ENCODE data around the gene ZNF554.

ZNF554 gene

DNA sequence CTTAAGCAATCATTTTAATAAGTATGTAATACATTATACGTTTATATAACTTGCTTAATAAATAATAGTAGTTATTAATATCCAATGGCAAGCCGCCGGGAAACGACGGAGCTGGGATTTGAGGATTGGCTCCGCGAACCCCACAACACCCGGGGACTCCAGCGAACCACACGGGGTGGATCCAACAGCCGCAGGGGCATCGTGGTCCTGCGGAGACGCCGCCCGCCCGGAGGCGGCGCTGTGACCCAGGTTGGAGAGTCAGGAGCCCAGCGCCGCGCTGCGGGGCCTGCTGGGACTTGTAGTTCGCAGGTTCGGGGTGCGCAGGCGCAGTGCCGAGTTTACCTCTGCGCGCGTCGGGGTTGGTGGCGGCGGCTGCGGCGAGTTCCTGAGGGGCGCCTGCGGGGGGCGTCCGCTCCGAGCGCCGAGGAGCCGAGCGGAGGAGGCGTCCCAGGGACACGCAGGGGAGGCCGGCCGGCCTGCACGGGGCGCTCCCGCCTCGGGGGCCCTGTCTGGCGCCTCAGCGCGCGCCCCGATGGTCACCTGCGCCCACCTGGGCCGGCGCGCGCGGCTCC is at the start of gene ZNF554:
ZNF554 (plus strand) TSS at position 329 of the 572 bp plus-strand sequence; CDS start at position 533, 204 bp downstream.
- peak; percentile 76 for DNase-seq

DNA sequence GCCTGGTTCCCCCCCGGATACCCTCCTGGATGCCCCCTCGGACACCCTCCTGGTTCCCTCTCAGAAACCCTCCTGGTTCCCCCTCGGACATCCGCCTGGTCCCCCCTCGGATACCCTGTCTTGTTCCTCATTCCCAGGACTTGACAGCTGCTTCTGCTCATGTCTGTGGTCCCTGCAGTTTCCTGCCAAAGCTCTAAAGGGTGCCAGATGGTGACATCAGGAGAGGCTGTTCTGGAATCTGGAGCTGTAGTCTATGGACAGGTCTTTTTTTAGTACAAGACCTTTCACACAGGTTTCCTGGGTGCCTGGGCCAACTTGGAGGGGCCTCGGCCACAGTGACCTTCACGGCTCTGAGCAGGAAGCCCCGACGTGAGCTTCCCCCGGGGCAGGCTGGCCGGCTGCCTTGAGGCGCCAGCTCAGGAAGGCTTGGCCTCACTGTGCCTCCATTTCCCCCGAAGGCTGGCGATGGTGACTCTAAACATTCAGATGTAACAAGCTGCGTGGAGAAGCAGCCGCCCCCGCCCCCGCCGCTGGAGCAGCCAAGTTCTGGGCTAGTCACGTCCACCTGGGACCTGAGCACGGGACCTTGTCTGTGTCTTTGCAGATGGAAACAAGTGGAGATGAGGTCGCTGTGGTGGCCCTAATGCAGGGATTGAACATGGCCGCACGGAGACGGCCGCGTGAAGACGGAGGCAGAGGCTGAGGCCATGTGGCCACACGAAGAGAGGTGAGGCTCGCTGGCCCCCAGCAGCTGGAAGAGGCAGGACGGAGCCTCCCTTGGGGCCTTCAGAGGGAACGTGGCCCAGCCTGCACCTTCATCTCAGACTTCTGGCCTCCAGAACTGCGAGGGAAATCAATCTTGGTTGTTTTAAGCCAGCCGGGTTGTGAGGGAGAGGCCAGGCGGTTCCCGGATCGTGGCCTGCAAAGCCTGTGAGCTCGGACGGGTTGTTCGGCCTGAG is 49.3 kb upstream of the ZNF554 start:
- DNase-seq, result peak; percentile 65

DNA sequence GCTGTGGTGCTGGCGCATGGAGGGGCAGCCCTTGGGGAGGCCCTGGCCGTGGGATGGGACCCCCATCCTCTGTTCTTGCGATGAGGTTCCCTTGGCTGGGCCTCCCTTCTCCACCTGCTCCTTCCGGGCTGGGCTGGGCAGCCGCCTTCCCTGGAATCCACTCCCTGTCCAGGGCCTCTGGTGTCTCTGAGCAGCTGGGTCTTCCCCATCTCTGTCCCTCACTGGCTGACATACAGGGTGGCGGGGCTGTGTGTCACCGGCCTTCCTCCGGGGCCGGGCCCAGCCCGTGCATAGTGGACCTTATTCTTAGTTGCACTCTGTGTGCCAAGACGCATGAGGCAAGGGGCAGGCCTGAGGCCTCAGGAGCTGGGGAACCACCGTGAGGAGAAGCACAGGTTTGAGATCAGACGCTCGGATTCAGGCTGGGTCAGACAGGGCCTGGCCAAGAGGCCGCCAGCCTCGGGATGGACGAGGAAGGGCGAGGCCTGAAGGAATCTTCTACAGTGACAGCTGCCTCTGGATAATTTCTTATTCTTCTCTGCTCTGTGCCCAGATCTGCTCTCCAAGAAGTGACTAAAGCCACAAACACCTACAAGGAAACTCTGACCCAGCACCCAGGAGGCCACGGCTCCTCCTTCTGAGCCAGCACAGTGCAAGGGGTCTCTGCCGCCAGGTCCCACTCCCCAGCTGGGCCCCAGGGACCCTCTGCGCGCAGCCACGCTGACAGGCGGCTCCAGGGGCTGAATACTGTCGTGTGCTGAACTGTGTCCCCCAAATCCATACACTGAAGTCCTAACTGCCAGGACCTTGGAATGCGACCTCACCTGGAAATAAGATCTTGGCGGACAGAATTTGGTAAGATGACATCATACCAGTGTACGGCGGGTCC is 47.6 kb upstream of the ZNF554 start:
- DNase-seq, result no peak

DNA sequence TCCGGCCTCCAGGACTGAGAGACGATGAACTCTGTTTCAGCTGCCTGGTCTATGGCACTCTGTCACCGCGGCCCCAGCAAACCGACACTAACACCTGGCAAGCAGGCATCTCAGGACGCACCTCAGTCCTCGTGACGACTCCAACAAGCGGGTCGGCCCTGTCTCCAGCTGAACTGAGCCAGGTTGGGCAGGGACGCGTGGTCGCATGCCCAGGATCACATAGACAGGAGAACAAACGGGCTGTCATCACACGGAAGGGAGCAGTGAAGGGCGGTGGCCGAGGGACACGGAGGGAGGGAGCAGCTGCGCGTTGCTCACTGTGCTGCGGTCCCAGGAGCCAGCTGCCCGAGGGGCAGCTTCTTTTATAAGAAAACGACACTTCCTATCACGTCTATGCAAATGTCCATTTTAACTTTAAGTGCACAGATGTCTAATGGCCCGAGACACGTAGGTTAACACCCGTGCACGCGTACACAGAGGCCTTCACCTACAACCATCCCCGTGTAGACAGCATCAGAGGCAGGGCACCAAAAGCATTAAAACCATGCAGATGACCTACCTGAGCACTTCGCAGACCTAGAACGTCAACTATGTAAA is 45.5 kb upstream of the ZNF554 start:
- no peak for DNase-seq

DNA sequence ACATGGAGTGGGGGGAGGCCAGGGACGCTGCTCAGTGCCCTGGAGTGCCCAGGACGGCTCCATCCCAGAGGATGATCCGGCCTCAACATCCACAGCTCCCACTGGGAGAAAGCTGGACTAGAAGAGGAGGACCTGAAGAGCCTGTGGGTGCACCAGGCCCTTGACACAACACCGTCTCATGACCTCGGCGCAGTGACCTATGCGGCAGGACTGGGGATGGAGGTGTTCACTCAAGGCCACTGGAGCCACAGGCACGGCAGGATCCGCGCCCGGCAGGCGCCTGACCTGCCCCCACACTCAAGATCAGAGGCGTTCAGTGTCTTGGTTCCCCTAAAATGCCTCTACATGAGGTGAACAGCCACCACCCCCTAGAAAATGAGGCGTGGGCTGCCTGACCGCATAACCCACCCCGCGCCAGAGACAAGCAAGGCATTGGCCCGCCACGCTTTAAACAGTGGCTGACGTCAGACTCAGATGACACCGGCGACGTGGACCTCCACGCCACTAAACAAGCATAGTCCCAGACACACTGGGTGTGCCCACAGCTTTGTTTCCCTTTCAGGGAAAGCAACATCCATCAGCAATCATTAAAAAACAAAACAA is 44.6 kb upstream of the ZNF554 start:
- DNase-seq, result no peak

DNA sequence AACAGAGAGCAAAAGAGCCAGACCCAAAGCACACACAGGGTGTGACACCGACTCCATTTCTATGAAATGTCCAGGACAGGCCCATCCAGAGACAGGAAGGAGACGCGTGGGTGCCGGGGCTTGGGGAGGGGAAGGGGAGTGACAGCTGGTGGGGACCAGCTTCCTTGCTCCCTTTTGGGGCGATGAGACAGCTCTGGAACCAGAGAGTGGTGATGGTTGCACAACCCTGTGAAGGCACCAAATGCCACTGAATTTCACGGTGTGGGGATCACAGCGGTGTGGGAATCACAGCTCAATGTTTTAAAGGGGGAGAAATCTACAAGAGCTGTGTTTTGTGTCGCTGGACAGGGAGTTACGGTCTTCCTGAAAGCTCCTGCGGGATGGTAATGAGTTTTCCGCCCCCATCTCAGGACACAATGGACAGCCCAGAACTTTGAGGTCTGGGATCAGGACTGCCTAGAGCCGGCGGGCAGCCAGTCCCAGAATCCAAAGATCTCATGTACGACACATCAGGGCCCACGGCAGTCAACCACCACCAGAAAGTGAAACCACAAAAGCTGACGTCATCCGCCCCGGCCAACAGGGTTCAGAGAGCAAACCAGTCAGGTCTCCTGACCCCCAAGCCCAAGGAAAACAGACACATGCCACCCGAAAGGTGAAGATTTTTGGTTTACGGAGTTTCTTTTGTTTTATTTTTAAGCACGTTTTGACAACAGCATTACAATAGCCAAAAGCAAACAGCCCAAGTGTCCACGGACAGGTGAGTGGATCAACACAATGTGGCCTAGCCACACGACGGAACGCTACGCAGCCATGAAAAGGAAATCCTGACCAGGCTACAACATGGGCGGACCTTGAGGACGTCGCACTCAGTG is 43.9 kb upstream of the ZNF554 start:
- DNase-seq, result no peak

DNA sequence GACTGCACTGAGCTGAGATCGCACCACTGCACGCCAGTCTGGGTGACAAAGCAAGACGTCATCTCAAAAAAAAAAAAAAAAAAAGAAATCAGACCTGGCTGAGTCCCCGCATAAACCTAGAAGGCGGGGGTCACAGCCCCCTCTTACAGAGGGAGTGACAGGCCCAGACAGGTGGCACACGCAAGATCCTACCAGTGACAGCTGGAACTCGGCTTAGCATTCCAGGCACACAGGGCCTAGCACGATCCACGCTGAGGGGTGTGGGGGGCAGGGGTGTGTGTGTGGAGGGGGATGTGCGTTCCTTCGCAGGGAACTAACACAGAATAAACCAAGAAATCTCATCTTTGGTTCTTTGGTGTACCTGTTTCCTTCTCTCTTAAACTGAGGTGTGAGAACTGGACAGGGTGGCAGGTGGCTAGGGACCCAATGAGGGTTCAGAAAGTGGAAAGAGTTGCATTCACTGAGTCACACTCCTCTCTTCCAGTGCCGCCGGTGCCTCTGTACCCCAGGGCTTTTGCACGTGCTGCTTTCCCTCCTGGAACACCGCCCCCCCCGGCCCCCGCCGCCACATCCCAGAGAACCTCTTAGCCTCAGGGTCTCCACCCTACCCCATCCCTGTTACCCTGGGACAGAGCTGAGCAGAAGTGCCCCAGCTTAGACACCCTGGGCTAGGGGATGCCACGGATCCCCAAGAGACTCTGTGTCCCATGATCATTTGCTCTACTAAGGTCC is 41.5 kb upstream of the ZNF554 start:
- no peak for DNase-seq

DNA sequence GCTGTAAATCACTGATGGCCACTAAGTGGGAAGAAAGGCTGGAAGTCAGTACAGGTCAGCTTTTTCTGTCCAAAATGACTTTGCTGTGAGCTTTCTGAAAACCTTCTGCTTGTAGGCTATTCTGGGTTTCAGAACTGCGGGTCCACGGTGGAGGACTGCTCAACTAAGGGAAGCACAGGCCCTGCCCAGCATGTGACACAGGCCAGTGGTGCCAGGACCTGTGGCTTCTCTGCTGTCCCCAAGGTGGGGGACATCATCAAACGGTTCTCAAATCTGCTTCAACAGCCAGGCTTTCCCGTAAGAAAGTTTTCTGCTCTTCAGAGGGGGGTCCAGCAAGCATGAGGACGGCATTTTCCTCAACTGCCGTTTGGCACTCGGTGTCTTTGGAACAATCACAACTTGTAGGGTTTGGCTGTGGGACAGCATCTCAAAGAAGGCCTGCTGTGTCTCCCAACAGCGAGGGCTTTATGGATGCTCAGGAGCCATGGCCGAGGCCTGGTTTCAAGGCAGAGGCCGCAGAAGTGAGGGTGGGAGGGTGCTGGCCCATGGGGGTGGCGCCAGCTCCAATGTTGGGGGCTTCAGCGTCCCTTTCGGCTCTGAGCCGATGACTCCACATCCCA is 40.4 kb upstream of the ZNF554 start:
- DNase-seq, result no peak

DNA sequence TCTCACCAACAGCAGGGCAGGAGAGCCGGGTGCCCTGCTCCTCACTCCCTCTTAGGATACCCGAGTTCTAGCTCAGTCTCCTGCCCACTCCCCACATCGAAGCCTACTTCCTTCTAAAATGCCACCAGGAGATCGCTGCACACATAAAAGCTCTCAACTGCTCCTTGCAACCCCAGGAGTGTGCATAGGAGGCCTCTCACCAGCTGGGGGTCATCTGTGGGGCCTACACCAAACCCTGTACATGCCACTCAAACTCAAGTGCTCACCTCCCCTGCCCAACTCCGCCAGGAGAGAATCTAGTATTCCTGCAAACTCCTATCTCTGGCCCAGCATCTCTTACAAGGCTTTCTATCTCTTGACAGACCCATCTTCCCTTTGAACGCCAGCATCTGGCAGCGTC is 39.4 kb upstream of the ZNF554 start:
- no peak for DNase-seq

DNA sequence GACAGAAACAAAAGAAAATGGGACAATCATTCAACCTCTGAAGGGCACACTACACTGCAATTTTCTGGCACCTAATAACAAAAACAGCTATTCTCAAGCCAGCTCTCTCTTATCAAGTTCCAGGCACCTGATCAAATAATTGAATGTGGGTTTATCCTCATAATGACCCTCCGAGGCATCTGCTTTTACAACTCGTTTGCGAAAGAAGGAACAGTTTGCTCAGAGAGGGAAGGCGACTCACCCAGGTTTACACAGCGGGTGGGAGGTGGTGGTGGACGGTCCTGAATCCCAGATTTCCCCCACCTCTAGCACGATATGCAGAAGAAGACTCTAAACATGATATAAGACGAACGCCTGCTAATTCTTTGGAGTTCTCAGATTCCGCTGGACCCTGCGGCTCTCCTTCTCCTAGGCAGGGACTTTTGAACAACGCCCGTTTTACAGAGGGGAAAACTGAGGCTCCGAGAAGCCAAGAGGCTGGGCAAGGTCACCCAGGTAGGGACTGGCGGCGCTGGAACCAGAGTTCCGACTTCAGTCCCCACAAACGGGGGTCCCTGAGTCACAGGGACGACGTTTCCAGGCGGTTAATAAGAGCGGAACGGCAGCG is 37.2 kb upstream of the ZNF554 start:
- DNase-seq, result no peak

DNA sequence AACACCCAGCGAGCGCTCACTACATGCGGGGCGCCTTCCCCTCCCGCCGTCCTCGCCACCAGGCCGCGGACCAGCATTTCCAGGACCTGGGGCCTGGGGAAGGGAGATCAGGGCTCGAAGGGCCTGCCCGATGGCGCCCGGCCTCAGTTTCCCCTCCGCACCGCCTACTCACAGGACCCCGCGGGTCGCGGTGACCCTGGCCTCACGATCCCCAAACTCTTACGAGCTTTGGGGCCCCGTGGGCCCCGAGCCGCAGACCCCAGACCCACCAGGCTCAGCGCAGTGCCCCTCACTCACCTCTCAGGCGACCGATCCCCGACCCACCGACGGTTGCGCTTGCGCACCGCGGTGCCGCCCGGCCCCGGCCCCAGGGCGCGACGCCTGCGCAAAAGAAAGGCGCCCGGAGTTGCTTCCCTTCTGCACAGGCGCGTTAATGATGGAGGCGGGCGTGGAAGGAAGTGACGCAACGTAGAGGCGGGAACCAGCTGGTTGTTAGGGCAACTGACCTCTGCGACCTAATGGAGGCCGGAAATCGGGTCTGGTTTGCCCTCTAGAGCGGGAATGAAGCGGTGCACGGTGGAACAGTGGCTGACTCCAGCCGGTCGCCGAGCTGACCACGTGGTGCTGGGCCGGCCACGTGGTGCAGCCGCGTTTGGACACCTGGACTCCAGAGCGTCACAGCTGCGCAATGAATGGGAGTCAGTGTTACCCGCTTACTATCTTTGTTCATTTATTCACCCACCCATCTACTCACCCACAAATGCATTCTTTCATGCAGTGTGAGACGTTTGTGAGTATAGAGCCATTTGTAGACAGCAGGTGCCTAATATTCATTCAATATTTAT is 36.5 kb upstream of the ZNF554 start, which contains the start of gene SGTA:
SGTA (minus strand) TSS at position 338 of the 845 bp plus-strand sequence. CDS start 14,205 bp downstream, outside the sequence.
- DNase-seq, result peak; percentile 94

DNA sequence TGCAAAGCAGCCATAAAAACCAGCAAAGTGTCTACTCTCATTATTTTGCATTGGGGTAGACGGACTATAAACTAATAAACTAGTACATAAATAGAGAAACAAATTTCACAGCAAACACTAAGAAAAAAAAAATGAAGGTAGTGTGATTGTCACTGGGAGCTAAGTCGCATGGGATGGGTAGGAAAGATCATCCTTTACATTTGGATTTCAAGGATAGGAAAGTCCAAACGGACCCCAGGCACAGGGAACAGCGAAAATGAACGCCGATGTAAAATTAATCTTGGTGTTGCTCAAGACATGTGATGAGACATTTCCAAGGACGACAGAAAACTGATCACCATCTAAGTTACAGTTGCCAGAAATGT is 35.9 kb upstream of the ZNF554 start:
- no peak for DNase-seq

DNA sequence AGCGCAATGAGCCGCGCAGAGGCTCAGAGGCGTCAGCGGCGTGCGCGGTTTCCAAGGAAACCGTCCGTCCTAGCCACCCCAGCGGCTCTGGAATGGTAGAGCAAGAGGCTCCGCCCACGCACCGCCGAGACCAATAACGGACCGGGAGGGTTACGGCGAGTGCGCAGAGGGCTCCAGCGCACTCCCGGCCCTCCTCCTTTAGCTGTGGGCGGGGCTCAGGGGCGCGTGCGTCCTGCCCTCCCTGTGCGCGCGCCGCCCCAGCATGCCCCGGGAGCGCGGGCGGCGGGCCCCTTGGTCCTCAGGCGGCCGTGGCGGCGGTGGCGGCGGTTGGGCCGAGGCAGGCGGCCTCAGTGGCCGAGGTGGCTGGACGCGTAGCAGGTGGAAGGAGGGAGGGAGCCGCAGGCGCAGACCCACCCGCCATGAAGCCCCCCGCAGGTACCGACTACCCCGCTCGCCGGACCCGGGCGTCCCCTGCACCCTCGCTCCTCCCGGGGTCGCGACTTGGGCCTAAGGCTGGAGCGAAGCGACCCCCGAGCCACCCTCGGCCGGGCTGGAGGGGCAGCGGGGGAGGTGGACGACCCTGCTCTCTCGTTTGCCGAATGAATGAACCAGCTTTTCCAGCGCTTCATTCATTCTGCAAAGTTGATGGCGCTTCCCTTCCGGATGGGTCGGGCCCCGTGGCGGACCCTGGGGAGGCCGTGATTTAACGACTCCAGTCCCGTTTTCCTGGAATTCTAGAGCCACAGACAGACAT is 34.2 kb upstream of the ZNF554 start, which contains the start of gene THOP1:
THOP1 (plus strand) TSS at position 260 of the 754 bp plus-strand sequence; CDS start at position 420, 160 bp downstream.
- peak; percentile 93 for DNase-seq

DNA sequence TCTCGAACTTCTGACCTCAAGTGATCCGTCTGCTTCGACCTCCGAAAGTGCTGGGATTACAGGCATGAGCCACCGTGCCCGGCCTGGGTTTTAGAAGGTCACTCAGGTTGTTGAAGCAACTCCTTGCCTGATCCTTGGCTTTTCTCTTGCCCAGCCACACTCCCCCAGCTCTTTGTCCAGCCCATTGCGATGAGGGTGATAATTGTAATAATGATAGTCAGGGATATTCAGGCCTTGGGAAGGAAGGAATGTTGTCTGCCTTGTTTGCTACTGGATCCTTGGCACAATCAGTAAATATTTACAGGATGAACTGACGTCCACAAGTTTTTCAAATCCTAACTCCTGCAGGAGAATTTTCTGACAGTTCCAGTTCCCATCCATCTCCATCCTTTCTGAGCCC is 32.6 kb upstream of the ZNF554 start:
- no peak for DNase-seq

DNA sequence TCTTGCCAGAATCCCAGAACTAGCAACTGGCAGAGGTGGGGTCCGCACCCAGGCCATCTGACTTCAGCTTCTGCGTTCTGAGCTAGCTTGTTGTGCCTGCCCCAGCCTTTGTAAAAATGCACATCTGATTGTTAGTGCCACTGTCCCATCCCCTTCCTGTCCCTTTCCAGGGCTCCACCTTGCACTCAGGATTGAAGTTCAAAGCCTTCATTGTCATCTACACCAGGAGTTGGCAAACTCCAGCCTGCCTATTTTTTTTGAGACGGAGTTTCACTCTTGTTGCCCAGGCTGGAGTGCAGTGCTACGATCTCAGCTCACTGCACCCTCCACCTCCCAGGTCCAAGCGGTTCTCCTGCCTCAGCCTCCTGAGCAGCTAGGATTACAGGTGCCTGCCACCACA is 31.4 kb upstream of the ZNF554 start:
- DNase-seq, result no peak

DNA sequence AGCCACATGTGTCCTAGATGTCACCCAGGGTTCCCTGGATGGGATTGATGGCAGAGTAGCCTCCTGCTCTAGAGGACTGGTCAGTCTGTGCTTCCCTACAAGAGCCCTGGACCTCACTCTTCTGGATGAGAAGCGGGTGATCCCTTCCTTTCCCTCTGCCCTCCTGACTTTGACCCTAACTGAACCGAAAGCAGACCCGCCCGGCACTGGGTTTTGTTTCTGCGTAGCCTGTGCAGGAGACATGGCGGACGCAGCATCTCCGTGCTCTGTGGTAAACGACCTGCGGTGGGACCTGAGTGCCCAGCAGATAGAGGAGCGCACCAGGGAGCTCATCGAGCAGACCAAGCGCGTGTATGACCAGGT is 29.5 kb upstream of the ZNF554 start:
- DNase-seq, result no peak

DNA sequence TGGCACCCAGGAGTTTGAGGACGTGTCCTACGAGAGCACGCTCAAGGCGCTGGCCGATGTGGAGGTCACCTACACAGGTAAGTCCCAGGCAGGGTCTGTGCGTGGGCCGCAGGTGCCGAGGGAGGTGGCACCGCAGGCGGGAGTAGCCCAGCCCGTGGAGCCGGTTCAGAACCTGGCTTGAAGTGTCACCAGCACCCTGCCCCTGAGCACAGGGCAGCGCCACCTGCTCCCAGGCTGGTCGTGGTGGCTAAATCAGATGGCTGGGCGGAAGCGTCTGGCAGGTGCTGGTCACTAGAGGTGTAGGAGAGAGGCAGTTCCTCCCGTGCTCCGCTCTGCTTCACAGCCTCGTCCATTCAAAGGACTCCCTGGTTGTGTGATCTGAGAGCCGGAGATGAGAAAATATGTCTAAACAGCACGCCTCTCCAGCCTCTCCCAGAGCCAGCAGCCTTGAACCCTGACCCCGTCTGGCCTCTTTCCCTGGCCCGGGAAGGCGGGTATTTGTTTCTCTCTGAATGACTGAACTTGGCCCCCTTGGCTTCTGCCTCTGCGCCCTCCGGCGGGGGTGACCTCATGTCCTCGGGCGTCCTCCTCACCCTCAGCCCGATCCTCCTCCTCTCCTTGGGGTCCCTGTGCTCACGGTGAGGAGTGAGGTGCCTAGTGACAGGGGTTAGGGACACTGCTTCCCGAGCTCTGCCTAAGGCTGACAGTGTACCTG is 29.0 kb upstream of the ZNF554 start:
- no peak for DNase-seq
